Measurements from ENCODE around the gene PHF21B. TPM values are rescaled to one million over a fixed set of nuclear protein-coding genes. Genes with fewer than 3 reads are reported as not detected.

The PHF21B gene
- total RNA-seq, 1 donor from 2014 or later, result 1.6 TPM

DNA sequence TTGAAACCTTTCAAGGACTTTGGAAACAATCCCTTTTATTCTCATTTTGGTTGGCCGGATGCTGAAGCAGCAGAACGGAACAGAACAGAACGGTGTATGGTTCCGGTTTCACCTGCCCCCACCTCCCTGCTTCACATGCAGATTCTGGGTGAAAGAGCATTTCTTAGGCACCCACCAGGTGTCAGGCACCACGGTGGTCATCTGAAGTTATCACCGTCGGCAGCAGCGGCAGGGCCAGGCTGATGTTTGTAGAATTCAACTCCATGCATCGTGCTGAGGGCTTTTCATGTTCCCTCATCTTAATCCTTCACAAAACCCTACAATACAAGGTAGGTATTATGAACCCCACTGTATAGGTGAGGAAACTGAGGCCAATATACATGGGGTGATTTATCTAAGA, 13.6 kb upstream of the PHF21B start:
- ATAC-seq, result no peak
- intact Hi-C loops (cut with DNase I), result no loop called here
- DNase-seq (ENCODE audit: low spot score), result no peak

- ATAC-seq (no peak), DNase-seq (ENCODE audit: low spot score) (no peak)
- intact Hi-C loops (cut with DNase I), result no loop called here
These were observed 10.3 kb upstream of the PHF21B start for GRCh38 chr22:45019861-45020655.

DNA sequence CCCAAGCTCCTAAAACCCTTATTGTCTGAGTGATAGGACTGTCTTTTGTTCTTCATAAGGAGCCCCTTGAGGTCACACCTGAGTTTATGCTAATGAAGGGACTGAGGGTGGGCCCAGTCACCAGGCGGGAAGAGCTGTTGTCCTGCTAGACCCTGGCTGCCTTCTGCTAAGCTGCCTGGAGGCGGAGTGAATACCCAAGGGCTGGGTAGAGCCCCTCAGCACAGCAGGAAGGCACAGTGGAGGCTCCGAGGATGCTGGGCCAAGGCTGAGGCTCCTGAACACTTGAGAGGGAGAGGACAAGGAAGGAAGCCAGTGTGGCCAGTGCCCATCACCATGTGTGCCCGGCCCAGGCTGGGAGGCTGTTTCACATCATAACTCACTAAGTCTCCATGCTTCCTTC, 4.8 kb upstream of the PHF21B start:
- ATAC-seq (no peak), DNase-seq (ENCODE audit: low spot score) (no peak)
- intact Hi-C loops (cut with DNase I), result no loop called here

DNA sequence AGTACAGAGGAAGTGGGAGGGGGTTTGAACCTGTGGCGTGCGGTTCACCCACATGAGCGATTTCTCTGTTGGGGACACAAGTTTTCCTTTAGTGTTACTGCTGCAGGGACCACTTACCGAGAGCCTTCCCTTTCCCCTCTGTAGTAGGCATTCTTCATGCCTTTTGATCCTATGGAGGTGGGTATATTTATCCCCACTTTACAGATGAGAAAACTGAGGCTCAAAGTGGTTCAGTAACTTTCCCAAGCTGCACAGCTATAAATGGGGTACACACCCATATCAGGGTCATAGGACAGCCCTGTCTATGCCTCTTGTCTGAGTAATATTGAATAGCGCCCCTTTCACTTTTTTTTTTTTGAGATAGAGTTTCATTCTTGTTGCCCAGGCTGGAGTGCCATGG, 3.3 kb upstream of the PHF21B start:
- intact Hi-C loops (cut with DNase I), result no loop called here
- ATAC-seq (no peak), DNase-seq (ENCODE audit: low spot score) (no peak)

- intact Hi-C loops (cut with DNase I), result no loop called here
- DNase-seq (ENCODE audit: low spot score), result no peak
- no peak for ATAC-seq
These were observed 711 bp upstream of the PHF21B start for GRCh38 chr22:45010532-45010900.

DNA sequence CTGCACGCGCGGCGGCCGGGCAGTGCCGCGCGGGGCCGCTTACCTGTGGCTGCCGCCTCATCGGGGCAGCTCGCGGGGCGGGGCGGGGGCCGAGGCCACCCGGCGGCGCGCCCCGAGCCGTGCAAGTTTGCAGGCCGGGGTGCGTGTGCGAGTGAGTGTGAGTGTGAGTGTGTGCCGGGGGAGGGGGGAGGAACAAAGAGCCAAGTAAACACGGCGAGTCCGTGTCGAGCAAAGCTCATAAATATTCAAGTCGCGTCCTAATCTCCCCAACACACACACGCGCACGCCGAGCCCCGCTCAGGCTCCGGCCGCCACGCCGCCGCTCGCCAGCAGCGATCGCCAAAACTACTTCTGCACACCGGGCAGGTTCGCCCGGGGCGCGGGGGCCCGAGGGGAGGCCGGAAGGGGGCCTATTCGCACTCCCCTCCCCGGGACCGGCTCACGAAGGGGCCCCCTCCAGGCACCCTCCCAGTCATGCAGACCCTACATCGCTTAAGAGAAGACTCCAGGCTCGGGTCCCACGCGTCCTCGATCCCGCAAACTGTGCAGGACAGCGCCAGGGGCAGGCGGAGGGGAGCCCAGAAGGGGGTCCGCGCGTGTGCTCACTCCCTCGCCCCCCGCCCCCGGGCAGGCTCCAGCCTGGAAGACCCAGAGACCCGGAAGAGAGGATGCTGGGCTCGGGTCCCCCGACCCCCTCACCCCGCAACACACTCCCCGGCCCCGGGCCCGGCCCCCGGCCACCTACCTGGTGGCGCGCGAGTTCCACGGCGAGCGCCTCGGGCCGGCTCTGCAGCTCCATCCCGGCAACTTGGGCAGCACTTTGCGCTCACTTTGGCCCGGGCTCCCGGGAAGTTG, 827 bp downstream of the PHF21B start:
- ATAC-seq (no peak), DNase-seq (ENCODE audit: low spot score) (no peak)
- intact Hi-C loops (cut with DNase I), result no loop called here

- ATAC-seq (no peak), DNase-seq (ENCODE audit: low spot score) (no peak)
These were observed 1.6 kb downstream of the PHF21B start for GRCh38 chr22:45008186-45008681.

DNA sequence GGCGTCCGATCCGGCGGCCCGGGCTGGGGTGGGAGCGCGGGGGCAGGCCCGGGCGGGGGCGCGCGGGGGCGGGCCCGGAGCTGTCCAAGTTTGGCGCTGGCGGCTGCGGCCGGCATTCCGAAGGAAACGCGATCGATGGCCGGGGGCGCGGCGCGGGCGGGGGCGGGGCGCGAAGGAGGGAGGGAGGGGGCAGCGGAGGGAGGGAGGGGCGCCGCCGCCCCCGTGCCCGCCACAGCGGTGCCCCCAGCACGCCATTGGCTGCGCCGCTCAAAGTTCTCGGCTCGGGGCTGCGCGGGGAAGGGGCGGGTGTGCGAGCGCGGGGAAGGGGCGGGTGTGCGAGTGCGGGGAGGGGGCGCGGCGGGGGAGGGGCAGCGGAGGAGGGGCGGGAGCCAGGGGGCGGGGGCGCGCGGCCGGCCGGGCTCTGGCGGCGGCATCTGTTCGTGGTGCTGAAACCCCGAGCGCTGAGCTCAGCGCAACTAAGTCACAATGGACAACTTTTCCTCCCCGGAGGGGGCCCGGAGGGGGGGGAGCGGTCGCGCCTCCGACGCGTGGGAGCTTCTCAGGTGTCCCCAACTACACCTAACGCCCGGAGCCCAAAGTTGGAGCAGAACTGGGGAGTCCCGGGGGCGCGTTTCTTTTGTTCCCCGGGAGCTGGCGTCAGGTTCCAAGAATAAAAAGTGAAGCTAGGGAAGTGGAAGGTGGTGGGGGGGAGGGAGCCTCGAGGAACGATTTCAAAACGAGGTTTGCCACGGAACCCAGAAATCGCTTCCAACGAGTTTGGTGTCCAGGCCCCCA, 2.2 kb downstream of the PHF21B start:
- intact Hi-C loops (cut with DNase I), result no loop called here
- ATAC-seq (peak; percentile 51), DNase-seq (ENCODE audit: low spot score) (peak; percentile 72)

More at GRCh38 chr22:45008186-45008681, 1.6 kb downstream of the PHF21B start:
- intact Hi-C loops (cut with DNase I), result no loop called here

DNA sequence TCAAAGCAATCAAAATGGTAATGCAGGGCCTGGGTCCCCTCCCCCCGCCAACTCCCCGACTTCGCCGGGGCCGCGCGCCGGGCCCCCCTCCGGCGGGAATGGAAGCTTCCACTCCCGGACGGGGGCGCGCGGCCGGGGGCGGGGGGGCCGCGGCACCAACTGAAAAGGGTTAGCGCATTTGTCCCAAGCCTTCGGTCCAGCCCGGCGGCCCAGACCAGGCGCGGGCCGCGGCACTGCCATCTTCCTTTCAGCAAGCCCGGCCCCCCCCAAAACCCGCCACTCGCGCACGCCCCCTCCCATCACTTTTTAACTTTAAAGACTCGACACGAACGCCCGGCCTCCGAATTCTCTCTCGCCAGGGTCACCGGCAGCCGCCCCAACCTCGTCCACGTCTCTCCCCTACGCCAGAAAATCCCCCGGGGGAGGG, 2.8 kb downstream of the PHF21B start:
- intact Hi-C loops (cut with DNase I), result no loop called here
- ATAC-seq (peak; percentile 71), DNase-seq (ENCODE audit: low spot score) (peak; percentile 64)

DNA sequence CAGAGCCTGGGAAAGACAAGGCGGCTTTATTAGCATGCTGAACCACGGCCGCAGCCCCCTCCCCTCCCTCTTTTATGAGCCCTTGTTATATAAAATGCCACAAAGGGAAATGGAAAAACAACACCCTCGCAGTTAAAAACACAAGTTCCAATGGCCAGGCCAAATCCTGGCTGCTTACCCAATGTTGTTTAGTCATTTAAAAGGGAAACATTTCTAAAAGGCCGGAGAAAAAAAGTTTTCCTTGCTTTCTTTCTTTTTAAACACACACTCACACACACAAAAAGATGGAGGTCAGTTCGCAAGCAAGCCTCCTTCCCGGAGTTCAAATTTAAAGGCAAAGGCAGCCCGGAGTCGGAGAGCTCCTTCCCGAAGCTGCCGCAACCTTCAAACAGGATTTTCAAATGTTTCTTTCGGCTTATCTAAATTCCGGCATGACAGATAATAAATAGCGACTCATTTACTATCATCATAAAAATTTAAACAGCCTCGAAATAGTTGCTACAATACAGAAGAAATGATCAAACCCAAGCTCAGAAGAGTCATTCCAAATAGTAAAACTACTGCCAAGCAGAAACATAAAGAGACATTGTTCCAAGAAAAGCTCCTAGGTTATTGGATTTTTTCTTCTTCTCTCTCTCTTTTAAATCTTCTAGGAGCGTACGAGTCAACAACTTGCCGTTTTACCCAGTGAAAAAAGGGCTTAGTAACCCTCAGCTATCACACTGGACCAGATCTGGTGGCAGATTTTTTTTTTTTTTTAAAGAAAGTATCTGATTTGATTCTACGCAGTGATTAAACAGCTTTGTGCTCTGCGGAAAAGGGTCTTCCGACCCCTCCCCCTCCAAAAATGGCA, 3.5 kb downstream of the PHF21B start:
- no peak for DNase-seq (ENCODE audit: low spot score)
- ATAC-seq, result no peak
- intact Hi-C loops (cut with DNase I), result no loop called here

- ATAC-seq, result no peak
- intact Hi-C loops (cut with DNase I), result no loop called here
These were observed 8.2 kb downstream of the PHF21B start for GRCh38 chr22:45001653-45002052.

GRCh38 chr22:45000330-45000729, 9.5 kb downstream of the PHF21B start:
- DNase-seq (ENCODE audit: low spot score) (no peak), ATAC-seq (no peak)
- intact Hi-C loops (cut with DNase I), result no loop called here

More at GRCh38 chr22:45001653-45002052, 8.2 kb downstream of the PHF21B start:
- DNase-seq (ENCODE audit: low spot score), result no peak

- ATAC-seq (no peak), DNase-seq (ENCODE audit: low spot score) (no peak)
- intact Hi-C loops (cut with DNase I), result no loop called here
These were observed 10.1 kb downstream of the PHF21B start for GRCh38 chr22:44999687-45000086.

GRCh38 chr22:44999231-44999630, 10.6 kb downstream of the PHF21B start:
- DNase-seq (ENCODE audit: low spot score) (no peak), ATAC-seq (no peak)
- intact Hi-C loops (cut with DNase I), result no loop called here

- DNase-seq (ENCODE audit: low spot score) (no peak), ATAC-seq (no peak)
- intact Hi-C loops (cut with DNase I), result no loop called here
These were observed 11.5 kb downstream of the PHF21B start for GRCh38 chr22:44998296-44998695.

DNA sequence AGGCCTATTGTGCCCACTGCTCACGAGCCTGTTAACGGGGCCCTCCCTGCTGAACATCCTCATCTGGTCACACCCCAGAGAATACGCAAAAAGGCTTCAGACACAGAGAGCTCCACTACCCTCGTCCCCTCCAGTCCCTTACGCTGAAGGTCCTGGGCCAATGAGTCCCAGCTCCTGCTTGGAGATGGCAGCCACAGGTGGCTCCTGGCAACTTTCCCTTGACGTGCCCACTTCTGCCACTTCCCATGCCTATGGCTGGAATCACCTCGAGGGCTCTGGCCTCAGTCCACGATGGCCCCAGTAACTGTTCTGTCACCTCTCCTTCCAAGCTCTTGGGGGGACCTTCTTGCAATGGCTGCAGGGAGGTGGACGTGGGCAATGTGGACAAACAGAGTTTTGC, 12.7 kb downstream of the PHF21B start:
- ATAC-seq, result no peak
- intact Hi-C loops (cut with DNase I), result no loop called here
- DNase-seq (ENCODE audit: low spot score), result no peak

- intact Hi-C loops (cut with DNase I), result no loop called here
- ATAC-seq (no peak), DNase-seq (ENCODE audit: low spot score) (no peak)
These were observed 13.2 kb downstream of the PHF21B start for GRCh38 chr22:44996648-44997047.

GRCh38 chr22:44996120-44996519, 13.7 kb downstream of the PHF21B start:
- DNase-seq (ENCODE audit: low spot score) (no peak), ATAC-seq (no peak)
- intact Hi-C loops (cut with DNase I), result no loop called here

Data from sciatic nerve (tissue), 2 donors.